HG03558 (cell line): ENCODE results near the gene SUPT3H.
"Not testable (repeated sequence)": the region's sequence is repeated elsewhere in the genome, so short reads cannot be mapped to it uniquely, and the experiment has no call there.

ENCODE experiments used
- ATAC-seq: cut with Tn5 transposase; IDR thresholded peaks from one replicate; pipeline ENCODE4 v1.9.1; 2021; ENCODE audit warnings: moderate number of reproducible peaks; ENCODE audit not compliant: unreplicated experiment; ENCODE audit errors: extremely low read depth

Gene SUPT3H

DNA sequence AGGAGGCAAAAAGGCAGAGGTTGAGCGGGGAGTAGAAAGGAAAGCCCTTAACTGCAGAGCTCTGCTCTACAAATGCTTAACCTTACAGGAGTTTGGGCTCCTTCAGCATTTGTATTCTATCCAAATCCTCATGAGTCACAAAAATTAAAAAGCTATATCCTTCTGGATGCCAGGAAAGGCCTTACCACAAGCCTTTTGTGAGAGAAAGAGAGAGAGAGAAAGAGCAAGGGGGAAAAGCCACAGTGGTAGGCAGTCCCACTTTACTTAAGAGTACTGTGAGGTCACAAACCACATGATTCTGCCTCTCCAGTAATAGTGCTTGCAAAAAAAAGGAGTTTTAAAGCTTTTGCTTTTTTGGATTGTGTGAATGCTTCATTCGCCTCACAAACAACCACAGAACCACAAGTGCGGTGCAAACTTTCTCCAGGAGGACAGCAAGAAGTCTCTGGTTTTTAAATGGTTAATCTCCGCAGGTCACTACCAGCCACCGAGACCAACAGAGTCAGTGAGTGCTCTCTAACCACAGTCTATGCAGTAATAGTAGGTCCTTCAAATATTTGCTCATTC lies 49.7 kb downstream of the SUPT3H start, which contains the start of gene RUNX2:
RUNX2 (plus strand) TSS at position 375 of the 567 bp plus-strand sequence. CDS start 397 bp downstream, outside the sequence.
- no peak for ATAC-seq

GRCh38 chr6:45326698-45327417 lies 50.9 kb downstream of the SUPT3H start:
- no peak for ATAC-seq

- no peak for ATAC-seq
Observed at GRCh38 chr6:45323656-45324224, 54.0 kb downstream of the SUPT3H start.

DNA sequence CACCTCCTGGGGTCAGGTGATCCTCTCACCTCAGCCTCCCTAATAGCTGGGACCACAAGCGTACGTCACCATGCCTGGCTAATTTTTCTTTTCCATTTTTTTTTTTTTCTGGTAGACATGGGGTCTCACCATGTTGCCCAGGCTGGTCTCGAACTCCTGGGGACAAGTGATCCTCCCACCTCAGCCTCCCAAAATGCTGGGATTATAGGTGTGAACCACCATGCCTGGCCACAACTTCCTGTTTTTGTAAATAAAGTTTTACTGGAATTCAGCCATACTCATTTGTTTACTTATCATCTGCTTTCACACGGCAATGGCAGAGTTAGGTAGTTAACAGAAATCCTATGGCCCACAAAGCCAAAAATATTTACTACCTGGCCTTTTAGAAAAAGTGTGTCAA lies 57.4 kb downstream of the SUPT3H start:
- ATAC-seq = no peak

GRCh38 chr6:45314146-45314545 lies 63.6 kb downstream of the SUPT3H start:
- ATAC-seq = no peak

GRCh38 chr6:45310118-45310788 lies 67.5 kb downstream of the SUPT3H start:
- no peak for ATAC-seq

GRCh38 chr6:45305546-45305945 lies 72.2 kb downstream of the SUPT3H start:
- ATAC-seq = no peak

DNA sequence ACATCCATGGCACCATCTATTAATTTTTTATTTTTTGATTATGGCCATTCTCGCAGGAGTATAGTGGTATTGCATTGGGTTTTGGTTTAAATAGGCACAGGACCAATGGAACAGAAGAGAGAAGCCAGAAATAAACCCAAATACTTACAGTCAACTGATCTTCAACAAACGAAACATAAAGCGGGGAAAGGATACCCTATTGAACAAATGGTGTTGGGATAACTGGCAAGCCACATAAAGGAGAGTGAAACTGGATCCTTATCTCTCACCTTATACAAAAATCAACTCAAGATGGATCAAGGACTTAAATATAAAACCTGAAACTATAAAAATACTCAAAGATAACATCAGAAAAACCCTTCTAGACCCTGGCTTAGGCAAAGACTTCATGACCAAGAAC lies 74.9 kb downstream of the SUPT3H start:
- ATAC-seq = no peak

DNA sequence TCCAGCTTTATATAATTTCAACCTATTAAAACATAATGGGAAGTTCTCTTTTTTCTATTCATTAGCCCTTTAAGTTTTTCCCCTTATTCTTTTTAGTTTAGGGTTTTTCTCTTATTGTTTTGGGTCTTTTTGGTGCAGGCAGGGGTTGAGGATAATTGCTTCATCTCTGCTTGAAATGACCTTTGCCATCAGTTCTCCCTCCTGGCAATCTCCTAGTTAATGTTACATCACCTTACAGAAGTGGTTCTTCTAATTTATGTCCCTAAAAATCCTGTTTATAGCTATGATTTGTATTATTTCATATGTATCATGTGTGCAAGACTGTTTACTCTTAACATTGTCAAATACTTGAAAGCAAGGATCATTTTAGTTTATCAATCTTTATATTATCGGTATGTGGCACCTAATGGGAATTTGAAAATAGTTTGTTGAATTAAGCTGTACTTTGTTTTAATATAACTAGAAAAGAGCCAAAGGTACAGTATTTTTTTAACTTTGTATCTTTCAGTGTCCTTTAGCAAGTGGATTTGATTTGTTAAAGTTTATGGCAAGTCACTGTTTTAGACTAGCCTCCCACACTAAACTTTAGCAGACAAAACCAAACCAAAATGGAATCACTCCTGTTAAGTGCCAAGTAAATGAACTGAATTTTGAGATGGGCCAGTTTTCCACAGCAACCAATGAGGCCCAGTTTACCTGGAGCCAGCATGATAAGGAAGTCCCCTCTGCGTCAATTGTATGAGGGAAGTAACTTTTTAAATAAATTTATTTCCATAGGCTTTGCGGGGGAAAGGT lies 76.2 kb downstream of the SUPT3H start:
- no peak for ATAC-seq

GRCh38 chr6:45300736-45301135 lies 77.0 kb downstream of the SUPT3H start:
- no peak for ATAC-seq

- ATAC-seq = no peak
Observed at GRCh38 chr6:45299096-45299581, 78.6 kb downstream of the SUPT3H start.

DNA sequence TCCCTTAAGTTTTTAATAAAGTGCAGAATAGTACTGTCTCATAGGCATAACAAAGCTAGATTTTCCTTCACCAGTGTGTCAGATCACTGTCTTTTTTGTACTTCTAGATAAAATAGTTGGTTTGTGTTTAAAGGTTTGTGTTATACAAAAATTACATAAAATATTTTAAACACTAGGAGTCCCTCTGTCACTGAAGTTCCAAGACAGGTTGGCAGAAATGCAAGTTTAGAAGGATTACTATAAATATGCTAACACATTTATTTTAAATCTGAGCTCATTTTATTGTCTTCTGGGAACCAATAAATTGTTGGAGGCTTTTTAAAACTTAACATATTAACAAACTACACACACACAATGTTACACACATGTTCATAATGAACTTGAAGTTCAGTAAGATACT lies 80.4 kb downstream of the SUPT3H start:
- ATAC-seq = no peak

DNA sequence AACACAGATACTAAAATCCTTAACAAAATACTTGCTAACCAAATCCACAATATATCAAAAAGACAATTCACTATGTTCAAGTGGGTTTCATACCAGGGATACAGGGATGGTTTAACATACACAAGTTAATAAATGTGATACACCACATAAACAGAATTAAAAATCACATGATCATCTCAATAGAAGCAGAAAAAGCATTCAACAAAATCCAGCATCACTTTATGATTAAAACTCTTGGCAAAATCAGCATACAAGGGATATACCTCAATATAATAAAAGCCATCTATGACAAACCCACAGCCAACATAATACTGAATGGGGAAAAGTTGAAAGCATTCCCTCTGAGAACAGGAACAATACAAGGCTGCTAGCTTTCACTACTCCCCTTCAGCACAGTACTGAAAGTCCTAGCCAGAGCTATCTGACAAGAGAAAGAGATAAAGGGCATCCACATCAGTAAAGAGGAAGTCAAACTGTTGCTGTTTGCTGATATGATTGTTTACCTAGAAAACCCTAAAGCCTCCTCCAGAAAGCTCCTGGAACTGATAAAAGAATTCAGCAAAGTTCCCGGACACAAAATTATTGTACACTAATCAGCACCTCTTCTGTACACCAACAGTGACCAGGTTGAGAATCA lies 83.6 kb downstream of the SUPT3H start:
- not testable (repeated sequence) for ATAC-seq

DNA sequence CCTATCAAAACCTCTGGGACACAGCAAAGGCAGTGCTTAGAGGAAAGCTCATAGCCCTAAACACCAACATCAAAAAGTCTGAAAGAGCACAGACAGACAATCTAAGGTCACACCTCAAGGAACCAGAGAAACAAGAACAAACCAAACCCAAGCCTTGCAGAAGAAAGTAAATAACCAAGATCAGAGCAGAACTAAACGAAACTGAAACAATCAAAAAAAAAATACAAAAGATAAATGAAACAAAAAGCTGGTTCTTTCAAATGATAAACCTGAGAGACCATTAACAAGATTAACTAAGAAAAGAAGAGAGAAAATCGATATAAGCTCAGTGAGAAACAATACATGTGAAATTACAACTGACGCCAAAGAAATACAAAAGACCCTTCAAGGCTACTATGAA lies 84.4 kb downstream of the SUPT3H start:
- ATAC-seq = no peak

DNA sequence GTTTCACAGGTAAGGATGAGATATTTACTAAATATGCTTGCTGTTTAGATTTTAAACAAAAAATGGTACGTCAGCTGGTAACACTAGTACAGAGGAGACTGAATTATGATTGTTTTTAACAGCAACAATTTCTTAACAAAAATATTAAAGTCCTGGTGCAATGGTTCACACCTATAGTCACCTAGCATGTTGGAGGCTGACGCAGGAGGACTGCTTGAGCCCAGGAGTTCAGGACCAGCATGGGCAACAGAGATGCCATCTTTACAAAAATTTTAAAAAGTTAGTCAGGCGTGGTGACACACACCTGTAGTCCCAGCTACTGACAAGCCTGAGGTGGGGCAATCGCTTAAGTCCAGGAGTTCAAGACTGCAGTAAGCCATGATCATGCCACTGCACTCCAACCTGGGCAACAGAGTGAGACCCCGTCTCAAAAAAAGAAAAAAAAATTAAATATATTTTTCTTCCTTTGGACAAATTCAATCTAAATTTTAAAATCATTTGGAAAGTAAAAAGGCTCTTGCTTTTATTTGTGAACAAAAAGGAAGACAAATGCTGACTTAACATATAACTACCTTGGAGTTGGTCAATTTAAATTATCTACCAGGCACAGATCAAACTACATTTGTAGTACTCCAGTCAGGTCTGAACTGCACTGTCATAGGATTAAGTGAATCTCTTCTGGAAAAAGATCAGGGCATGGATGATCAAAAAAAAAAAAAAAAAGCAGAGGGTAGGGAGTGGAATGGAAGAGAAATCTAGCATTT lies 87.8 kb downstream of the SUPT3H start:
- no peak for ATAC-seq

DNA sequence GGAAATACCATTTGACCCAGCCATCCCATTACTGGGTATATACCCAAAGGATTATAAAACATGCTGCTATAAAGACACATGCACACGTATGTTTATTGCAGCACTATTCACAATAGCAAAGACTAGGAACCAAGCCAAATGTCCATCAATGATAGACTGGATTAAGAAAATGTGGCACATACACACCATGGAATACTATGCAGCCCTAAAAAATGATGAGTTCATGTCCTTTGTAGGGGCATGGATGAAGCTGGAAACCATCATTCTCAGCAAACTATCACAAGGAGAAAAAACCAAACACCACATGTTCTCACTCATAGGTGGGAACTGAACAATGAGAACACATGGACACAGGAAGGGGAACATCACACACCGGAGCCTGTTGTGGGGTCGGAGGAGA lies 91.0 kb downstream of the SUPT3H start:
- not testable (repeated sequence) for ATAC-seq

GRCh38 chr6:45278367-45278766 lies 99.4 kb downstream of the SUPT3H start:
- no peak for ATAC-seq

DNA sequence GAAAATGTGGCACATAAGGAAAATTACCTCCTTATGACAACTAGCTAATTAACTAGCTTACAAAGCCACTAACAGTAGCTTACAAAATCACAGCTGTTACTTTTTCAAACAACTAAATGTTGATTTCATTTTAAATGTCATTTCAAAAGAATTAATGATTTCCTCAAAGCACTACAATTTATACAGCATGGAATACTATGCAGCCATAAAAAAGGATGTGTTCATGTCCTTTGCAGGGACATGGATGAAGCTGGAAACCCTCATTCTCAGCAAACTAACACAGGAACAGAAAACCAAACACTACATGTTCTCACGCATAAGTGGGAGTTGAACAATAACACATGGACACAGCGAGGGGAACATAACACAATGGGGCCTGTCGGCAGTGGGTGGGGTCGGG lies 100.0 kb downstream of the SUPT3H start:
- not testable (repeated sequence) for ATAC-seq

- ATAC-seq = no peak
Observed at GRCh38 chr6:45275358-45275757, 102.4 kb downstream of the SUPT3H start.
